Gastroesophageal sphincter (tissue), 3 donors: ENCODE measurements around the gene COX7B2.

Experiments used
- CTCF ChIP-seq, 4 experiments: fragments of 200-600 bp in 2 of 4; fragments of 450-650 bp in 2 of 4; sonication (generic) in 1 of 4; IDR thresholded peaks; one replicate each; pipeline ENCODE4 v1.5.1; 2017 to 2019; ENCODE audit warnings: antibody characterized with exemption in 4 of 4, mild to moderate bottlenecking in 2 of 4, moderate library complexity in 2 of 4
- EP300 ChIP-seq: sonication (generic); formaldehyde crosslinking; IDR thresholded peaks from one replicate; pipeline ENCODE4 v1.6.1; 2017; ENCODE audit warnings: antibody characterized with exemption, mild to moderate bottlenecking
- POLR2A ChIP-seq, 2 donors: fragments of 450-650 bp; IDR thresholded peaks; one replicate each; pipeline ENCODE4 v1.6.1; 2017; ENCODE audit warnings: antibody characterized with exemption in 2 of 2, mild to moderate bottlenecking in 2 of 2, moderate library complexity in 1 of 2
- POLR2AphosphoS5 ChIP-seq: sonication (generic); formaldehyde crosslinking; IDR thresholded peaks from one replicate; pipeline ENCODE4 v1.6.1; 2017; ENCODE audit warnings: antibody characterized with exemption

- TF ChIP-seq EP300: no peak
- TF ChIP-seq CTCF (IDR thresholded peaks at IDR 0.05): no peak
- TF ChIP-seq POLR2AphosphoS5: no peak
- no peak for TF ChIP-seq POLR2A (IDR thresholded peaks at IDR 0.05)
Observed at GRCh38 chr4:46878641-46879040, 30.4 kb downstream of the COX7B2 start.
